DND-41 (cell line): ENCODE data around the gene KIAA1755.

Experiments used
- ATAC-seq: fragments of 200-7000 bp; cut with Tn5 transposase; 3 replicates; pipeline ENCODE4 v1.9.1; 2021; ENCODE audit warnings: low read depth; ENCODE audit not compliant: insufficient read depth
- DNase-seq: peaks from one replicate; pipeline ENCODE4 v3.0.0-alpha.2; 2020
- H2AFZ ChIP-seq: 2 replicates; pipeline ENCODE4 v1.6.0; 2012; ENCODE audit warnings: low read depth, low read length
- H3K27ac ChIP-seq: 2 replicates; pipeline ENCODE4 v1.5.1; 2012; ENCODE audit warnings: low read length, inconsistent platforms
- H3K27me3 ChIP-seq: fragments of 200-600 bp; sonication (generic); 2 replicates; pipeline ENCODE4 v1.6.0; 2012; ENCODE audit warnings: low read length, mild to moderate bottlenecking, inconsistent platforms; ENCODE audit not compliant: insufficient read depth, poor library complexity
- H3K36me3 ChIP-seq: 2 replicates; pipeline ENCODE4 v1.5.1; 2012; ENCODE audit warnings: low read length, inconsistent platforms; ENCODE audit not compliant: insufficient read depth
- H3K4me1 ChIP-seq: 2 replicates; pipeline ENCODE4 v1.5.1; 2012; ENCODE audit warnings: mild to moderate bottlenecking, low read length; ENCODE audit not compliant: insufficient read depth
- H3K4me2 ChIP-seq: 2 replicates; pipeline ENCODE4 v1.6.0; 2012; ENCODE audit warnings: mild to moderate bottlenecking, moderate library complexity, low read length, inconsistent platforms; ENCODE audit not compliant: insufficient read depth
- H3K4me3 ChIP-seq, 2 experiments: fragments of 200-600 bp in 1 of 2; shearing (Covaris generic) in 1 of 2; 2 replicates each; pipeline ENCODE4 v1.5.1; 2012 to 2016; ENCODE audit warnings: inconsistent platforms in 2 of 2, low read length in 2 of 2, mild to moderate bottlenecking in 2 of 2, low read depth in 1 of 2, moderate library complexity in 1 of 2
- H3K79me2 ChIP-seq: 2 replicates; pipeline ENCODE4 v1.6.0; 2012; ENCODE audit warnings: low read length, inconsistent platforms; ENCODE audit not compliant: insufficient read depth
- H3K9ac ChIP-seq: 2 replicates; pipeline ENCODE4 v1.6.0; 2012; ENCODE audit warnings: low read depth, mild to moderate bottlenecking, inconsistent platforms, low read length, moderate library complexity
- H3K9me3 ChIP-seq: 2 replicates; pipeline ENCODE4 v1.5.1; 2012; ENCODE audit warnings: low read length, moderate library complexity, mild to moderate bottlenecking, inconsistent platforms; ENCODE audit not compliant: insufficient read depth, severe bottlenecking
- H4K20me1 ChIP-seq: 2 replicates; pipeline ENCODE4 v1.6.0; 2012; ENCODE audit warnings: low read length; ENCODE audit not compliant: insufficient read depth
- CTCF ChIP-seq: IDR thresholded peaks from 2 replicates; pipeline ENCODE4 v1.5.1; 2012; ENCODE audit warnings: borderline replicate concordance, low read length, moderate library complexity, mild to moderate bottlenecking; ENCODE audit not compliant: poor library complexity, severe bottlenecking; ENCODE audit errors: extremely low read depth
- EZH2 ChIP-seq: IDR thresholded peaks from 3 replicates; pipeline ENCODE4 v1.6.1; 2012; ENCODE audit warnings: borderline replicate concordance, low read depth, mild to moderate bottlenecking, moderate library complexity, low read length, inconsistent platforms; ENCODE audit not compliant: severe bottlenecking

Gene KIAA1755

GRCh38 chr20:38219006-38219950 lies 41.3 kb downstream of the KIAA1755 start:
- Histone ChIP-seq H3K36me3 (no peaks in the 10 kb centered on the region), H3K4me2 (no peak overlapping the region), H3K27me3 (peaks cover 20% of the 10 kb centered on the region), H3K27ac (no peak overlapping the region), H3K9ac (no peak overlapping the region), H3K9me3 (no peaks in the 10 kb centered on the region), H3K4me1 (peaks cover 4% of the 10 kb centered on the region; the same call in 1 of the 2 replicates), H4K20me1 (peaks cover 34% of the 10 kb centered on the region), H3K79me2 (no peaks in the 10 kb centered on the region), H3K4me3 (no peak overlapping the region), H2AFZ (no peak overlapping the region)
- ATAC-seq (no peak), DNase-seq (no peak)
- TF ChIP-seq CTCF (no peak), EZH2 (no peak)

DNA sequence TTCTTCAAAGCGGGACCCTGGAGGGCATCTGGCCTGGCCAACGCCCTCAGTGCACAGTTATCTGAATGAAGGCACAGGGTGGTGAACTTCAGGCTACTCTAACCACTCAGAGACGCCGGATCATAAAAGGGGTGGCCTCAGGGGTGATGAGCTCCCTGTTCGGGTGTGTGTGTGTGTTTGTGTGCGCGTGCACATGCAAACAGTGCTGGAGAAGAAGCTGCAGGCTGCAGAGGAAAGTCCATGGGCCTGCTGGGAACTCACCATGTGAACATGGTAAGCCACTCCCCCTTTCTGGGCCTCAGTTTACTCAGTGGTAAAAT lies 42.0 kb downstream of the KIAA1755 start:
- Histone ChIP-seq H3K9ac (no peak overlapping the region), H3K36me3 (no peaks in the 10 kb centered on the region), H3K4me2 (no peak overlapping the region), H3K27ac (no peak overlapping the region), H2AFZ (no peak overlapping the region), H3K9me3 (no peaks in the 10 kb centered on the region), H3K4me1 (peaks cover 4% of the 10 kb centered on the region; the same call in 1 of the 2 replicates), H4K20me1 (peaks cover 30% of the 10 kb centered on the region), H3K27me3 (peaks cover 20% of the 10 kb centered on the region), H3K4me3 (no peak overlapping the region), H3K79me2 (no peaks in the 10 kb centered on the region)
- no peak for DNase-seq
- no peak for ATAC-seq
- TF ChIP-seq CTCF: no peak
- no peak for TF ChIP-seq EZH2

DNA sequence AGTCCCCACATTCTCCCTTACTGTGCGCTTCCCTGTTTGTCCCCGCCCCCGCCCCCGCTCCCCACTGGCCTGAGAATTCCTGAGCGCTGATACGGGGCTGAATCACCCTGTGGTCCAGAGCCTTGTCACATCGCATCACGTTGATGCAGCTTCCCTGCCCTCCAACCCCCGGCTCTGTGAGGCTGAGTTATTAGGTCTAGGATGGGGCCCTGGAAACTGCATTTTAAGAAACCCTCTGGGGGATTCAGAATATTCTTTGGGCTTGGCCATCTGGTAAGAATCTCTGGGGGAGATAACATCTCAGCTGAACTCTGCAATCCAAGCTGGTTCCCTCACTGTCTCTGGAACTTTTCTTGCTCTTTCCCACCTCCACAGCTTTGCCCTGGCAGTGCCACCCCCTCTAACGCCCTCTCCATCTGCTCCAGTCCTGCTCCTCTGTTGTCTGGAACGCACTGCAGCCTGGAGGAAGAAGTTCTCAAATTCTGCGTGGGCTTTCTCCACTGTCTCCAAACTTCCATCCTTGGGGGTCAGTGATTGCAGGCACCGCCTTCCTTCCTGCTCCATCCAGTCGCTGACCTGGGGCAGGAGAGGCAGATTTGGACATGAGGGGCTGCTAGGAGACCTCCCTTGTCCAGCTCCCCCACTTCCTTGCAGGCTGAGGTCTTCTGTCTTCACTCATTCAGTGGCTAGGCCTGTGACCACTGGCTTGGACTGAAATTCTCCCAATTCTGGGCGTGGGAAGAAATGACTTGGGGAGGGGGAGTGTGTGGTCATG lies 42.6 kb downstream of the KIAA1755 start:
- TF ChIP-seq CTCF: no peak
- TF ChIP-seq EZH2: no peak

More for the DNA sequence above, 42.6 kb downstream of the KIAA1755 start:
- DNase-seq: no peak
- no peak overlapping the region for H3K4me2 ChIP-seq
- H2AFZ ChIP-seq: no peak overlapping the region
- H3K9me3 ChIP-seq: no peaks in the 10 kb centered on the region
- no peaks in the 10 kb centered on the region for H3K79me2 ChIP-seq
- H4K20me1 ChIP-seq: peaks cover 28% of the 10 kb centered on the region
- H3K36me3 ChIP-seq: no peaks in the 10 kb centered on the region
- H3K9ac ChIP-seq: no peak overlapping the region
- no peak overlapping the region for H3K27ac ChIP-seq
- ATAC-seq: no peak
- H3K4me3 ChIP-seq: no peak overlapping the region
- H3K27me3 ChIP-seq: peaks cover 22% of the 10 kb centered on the region
- peaks cover 4% of the 10 kb centered on the region; the same call in 1 of the 2 replicates for H3K4me1 ChIP-seq
